ENCODE results near the gene TOMM20. TPM values are rescaled to one million over a fixed set of nuclear protein-coding genes. Genes with fewer than 3 reads are reported as not detected.

Gene TOMM20
- total and polyA plus RNA-seq, 9 of the 15 experiments (the other 6 are each of a cell fraction or from before 2014, with no cell fraction given) = 70.6 to 334 (median 159) TPM

DNA sequence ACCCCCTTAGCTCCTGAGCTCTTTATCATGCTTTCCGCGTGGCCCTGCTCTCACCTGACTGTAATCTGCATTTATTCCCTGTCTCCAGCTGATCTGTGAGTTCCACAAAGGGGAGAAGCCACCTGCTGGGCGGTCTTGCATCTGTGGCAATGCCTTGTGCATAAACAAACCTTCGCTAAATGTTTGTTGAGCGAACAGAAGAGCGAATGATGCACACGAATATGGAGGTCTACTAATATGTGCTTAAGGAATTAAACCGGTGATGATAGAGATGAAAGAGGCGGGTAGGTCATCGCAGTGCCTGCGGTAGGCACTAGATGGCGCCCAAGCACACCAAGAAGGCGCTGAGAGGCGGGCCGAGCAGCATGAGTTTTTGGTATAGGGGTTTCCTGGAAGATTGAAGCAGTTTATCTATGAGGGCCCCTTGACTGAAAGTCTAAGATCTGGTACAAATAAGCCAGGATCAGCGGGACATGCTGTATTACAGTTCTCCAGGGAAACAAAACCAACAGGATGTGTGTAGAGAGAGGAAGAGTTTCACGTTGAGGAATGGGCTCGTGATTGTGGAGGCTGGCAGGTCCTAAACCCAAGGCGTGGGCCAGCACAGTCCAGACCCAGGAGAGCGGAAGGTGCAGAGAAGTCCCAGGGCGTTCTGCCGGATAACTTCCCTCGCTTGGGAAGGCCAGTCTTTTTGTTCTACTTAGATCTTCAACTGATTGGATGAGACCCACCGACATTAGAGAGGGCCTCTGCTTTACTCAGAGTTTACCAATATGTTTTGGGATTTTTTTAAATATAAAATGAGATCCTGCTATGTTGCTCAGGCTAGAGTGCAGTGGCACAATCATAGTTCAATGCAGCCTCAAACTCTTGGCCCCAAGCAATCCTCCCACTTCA lies 34.7 kb downstream of the TOMM20 start (continued):
- TF ChIP-seq, protein P1, sequence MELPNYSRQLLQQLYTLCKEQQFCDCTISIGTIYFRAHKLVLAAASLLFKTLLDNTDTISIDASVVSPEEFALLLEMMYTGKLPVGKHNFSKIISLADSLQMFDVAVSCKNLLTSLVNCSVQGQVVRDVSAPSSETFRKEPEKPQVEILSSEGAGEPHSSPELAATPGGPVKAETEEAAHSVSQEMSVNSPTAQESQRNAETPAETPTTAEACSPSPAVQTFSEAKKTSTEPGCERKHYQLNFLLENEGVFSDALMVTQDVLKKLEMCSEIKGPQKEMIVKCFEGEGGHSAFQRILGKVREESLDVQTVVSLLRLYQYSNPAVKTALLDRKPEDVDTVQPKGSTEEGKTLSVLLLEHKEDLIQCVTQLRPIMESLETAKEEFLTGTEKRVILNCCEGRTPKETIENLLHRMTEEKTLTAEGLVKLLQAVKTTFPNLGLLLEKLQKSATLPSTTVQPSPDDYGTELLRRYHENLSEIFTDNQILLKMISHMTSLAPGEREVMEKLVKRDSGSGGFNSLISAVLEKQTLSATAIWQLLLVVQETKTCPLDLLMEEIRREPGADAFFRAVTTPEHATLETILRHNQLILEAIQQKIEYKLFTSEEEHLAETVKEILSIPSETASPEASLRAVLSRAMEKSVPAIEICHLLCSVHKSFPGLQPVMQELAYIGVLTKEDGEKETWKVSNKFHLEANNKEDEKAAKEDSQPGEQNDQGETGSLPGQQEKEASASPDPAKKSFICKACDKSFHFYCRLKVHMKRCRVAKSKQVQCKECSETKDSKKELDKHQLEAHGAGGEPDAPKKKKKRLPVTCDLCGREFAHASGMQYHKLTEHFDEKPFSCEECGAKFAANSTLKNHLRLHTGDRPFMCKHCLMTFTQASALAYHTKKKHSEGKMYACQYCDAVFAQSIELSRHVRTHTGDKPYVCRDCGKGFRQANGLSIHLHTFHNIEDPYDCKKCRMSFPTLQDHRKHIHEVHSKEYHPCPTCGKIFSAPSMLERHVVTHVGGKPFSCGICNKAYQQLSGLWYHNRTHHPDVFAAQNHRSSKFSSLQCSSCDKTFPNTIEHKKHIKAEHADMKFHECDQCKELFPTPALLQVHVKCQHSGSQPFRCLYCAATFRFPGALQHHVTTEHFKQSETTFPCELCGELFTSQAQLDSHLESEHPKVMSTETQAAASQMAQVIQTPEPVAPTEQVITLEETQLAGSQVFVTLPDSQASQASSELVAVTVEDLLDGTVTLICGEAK (IDR thresholded peaks at IDR 0.05) = no peak
- TF ChIP-seq, protein P1 (CRISPR knock-in tag; IDR thresholded peaks at IDR 0.05) = no peak
- TF ChIP-seq ZSCAN32 (CRISPR knock-in tag; IDR thresholded peaks at IDR 0.05) (no peak), ZNF717 (CRISPR knock-in tag; IDR thresholded peaks at IDR 0.05) (no peak), CEBPB (tag; IDR thresholded peaks at IDR 0.05) (no peak), ZNF165 (CRISPR knock-in tag; IDR thresholded peaks at IDR 0.05; ENCODE audit: borderline replicate concordance) (peak; percentile 10; the same call in 1 of the 2 replicates), NFE2 (IDR thresholded peaks at IDR 0.05; ENCODE audit: low read depth) (no peak), ZZZ3 (IDR thresholded peaks at IDR 0.05) (no peak), SRSF9 (IDR thresholded peaks at IDR 0.05; ENCODE audit: borderline replicate concordance, low read depth, low read length) (no peak), ASH1L (IDR thresholded peaks at IDR 0.05; ENCODE audit: borderline replicate concordance, low read depth, partially characterized antibody) (no peak), MTA1 (IDR thresholded peaks at IDR 0.05; ENCODE audit: borderline replicate concordance) (no peak), ADNP (tag; IDR thresholded peaks at IDR 0.05) (no peak)
- TF ChIP-seq, protein P2, sequence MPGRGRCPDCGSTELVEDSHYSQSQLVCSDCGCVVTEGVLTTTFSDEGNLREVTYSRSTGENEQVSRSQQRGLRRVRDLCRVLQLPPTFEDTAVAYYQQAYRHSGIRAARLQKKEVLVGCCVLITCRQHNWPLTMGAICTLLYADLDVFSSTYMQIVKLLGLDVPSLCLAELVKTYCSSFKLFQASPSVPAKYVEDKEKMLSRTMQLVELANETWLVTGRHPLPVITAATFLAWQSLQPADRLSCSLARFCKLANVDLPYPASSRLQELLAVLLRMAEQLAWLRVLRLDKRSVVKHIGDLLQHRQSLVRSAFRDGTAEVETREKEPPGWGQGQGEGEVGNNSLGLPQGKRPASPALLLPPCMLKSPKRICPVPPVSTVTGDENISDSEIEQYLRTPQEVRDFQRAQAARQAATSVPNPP (IDR thresholded peaks at IDR 0.05; ENCODE audit: borderline replicate concordance, insufficient read depth, insufficient read length) = no peak
- TF ChIP-seq, protein P3, sequence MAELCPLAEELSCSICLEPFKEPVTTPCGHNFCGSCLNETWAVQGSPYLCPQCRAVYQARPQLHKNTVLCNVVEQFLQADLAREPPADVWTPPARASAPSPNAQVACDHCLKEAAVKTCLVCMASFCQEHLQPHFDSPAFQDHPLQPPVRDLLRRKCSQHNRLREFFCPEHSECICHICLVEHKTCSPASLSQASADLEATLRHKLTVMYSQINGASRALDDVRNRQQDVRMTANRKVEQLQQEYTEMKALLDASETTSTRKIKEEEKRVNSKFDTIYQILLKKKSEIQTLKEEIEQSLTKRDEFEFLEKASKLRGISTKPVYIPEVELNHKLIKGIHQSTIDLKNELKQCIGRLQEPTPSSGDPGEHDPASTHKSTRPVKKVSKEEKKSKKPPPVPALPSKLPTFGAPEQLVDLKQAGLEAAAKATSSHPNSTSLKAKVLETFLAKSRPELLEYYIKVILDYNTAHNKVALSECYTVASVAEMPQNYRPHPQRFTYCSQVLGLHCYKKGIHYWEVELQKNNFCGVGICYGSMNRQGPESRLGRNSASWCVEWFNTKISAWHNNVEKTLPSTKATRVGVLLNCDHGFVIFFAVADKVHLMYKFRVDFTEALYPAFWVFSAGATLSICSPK (IDR thresholded peaks at IDR 0.05; ENCODE audit: borderline replicate concordance) = no peak
